Kidney tubule cell (primary cell): ENCODE data around the gene B9D1.

ENCODE experiments used
- DNase-seq: peaks from one replicate; pipeline ENCODE4 v3.0.0-alpha.2; 2018; ENCODE audit warnings: low spot score

The B9D1 gene

DNA sequence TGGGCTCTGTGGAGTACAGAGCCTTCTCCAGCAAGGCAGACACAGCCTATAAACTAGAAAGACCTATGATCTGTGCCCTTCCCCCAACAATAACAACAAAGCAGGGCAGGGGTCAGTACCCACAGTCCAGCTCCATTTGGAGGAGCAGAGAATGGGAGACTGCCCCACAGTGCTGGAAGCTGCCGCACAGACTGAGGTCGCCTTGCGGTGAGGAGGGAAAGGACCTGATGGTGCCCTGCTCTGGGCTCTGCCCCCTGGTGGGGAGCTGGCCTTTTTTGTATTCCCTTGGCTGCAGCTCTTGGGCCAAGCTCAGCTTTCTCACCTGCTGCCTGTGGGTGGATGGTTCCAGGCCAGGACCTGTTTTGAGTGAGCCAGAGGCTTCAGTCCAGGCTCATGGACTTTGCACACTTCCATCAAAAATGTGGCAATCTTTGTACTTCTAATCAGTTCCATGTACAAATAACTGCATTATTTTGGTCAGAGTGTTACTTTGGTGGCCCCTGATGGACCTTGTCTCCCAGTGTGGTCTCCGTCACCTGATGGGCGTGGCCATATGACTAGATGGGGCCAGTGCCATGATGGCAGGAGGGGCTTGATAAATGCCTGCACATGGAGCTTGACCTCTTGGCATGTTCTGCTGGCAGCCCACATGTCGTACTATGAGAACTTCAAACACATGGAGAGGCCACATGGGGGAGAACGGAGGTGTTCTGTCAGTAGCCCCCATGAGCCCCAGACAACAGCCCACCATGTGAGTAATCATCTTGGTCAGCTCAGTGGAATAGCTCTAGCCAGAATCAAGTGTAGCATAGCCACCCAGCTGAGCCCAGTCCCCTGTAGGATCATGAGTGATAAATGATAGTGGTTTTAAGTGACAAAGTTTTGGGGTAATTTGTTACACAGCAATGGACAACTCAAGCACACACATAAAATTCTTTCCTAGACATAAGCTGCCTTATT lies 24.2 kb downstream of the B9D1 start:
- DNase-seq, result peak; percentile 71

- no peak for DNase-seq
Observed at GRCh38 chr17:19337712-19338023, 24.9 kb downstream of the B9D1 start.

- DNase-seq, result no peak
Observed at GRCh38 chr17:19336938-19337711, 25.4 kb downstream of the B9D1 start.

DNA sequence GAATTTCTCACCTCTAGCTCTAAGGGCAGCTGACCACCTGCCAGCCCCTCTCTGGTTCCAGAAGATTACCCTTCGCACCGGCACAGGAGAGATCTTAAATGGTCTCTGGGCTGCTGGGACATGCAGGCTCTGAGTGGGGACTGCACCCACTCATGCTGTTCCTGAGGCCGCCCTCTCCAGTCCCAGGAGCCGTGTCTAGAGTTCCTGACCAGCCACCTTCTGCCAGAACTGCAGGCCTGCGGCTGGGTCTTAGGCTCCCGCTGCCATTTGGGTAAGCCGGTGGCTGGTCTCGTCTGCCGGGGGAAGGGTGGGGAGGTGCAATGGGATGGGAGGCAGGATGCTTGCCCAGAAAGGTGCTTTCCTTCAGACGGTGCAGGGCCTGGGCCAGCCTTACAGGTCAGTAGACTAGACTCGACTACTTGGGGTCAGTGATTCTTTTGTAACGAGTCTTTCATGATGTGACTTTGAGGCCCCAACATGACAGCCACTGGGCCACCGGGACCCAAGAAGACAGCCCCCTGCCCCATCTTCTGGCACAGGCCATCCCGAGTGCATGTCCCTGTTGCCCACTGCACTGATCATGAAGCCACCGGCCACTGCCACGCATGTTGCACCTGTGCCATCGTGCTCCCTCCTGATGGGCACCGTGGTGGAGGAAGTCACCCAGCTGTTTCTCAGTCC lies 26.4 kb downstream of the B9D1 start:
- no peak for DNase-seq

DNA sequence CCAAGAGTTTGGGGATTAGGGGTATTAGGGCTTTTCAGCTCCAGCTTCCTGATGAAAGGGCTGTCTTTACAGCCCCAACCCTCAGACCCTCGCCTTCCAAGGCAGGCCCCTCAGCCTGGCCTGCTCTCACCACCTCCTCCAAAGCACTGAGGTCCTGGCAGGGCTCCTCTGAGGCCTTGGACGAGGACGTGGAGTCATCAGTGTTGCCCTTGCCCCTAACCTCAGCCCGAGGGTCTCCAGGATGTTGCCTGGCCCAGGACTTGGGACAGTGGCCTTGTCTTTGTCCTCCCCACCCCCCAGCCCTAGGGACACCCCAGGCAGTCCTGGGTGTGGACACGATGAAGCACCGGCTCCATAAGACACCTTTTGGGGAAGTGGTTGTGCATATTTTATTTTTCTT lies 28.2 kb downstream of the B9D1 start:
- no peak for DNase-seq

- no peak for DNase-seq
Observed at GRCh38 chr17:19333736-19334290, 28.7 kb downstream of the B9D1 start.

- no peak for DNase-seq
Observed at GRCh38 chr17:19333132-19333440, 29.4 kb downstream of the B9D1 start.

DNA sequence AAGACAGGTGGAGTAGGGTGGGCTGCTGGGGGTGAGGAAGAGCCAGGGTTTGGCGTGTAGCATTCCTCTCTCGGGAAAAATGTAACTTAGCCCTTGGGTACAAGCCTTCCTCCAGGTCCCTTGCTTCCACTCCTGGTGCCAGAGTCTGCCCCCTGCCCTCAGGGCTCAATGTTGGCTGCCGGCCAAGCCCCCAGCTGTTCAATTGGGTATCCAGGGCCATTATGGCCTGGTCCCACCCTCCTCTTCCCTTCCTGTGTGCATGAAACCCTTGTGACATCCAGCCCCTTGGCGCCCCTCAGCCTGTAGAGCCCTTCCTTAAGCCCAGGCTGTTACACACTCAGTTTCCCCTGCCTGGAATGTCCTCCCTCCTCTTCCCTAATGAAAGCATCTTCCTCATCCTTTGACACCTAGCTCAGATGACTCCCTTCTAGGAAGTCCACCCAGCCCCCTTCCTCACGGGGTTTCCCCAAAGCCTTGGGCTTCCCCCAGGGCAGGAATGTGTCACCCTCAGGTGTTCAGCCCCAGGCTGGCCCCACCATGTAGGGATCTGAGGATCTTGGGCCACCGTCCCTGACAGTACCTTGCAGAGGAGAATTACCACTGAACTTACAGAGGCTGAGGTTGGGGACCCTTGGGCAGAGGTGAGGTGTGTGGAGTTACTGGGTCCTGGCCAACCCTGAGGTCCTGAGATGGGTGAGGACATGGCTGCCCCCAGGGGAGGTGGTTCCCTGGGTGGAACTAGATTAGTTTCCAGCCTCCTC lies 30.0 kb downstream of the B9D1 start:
- DNase-seq, result peak; percentile 88

DNA sequence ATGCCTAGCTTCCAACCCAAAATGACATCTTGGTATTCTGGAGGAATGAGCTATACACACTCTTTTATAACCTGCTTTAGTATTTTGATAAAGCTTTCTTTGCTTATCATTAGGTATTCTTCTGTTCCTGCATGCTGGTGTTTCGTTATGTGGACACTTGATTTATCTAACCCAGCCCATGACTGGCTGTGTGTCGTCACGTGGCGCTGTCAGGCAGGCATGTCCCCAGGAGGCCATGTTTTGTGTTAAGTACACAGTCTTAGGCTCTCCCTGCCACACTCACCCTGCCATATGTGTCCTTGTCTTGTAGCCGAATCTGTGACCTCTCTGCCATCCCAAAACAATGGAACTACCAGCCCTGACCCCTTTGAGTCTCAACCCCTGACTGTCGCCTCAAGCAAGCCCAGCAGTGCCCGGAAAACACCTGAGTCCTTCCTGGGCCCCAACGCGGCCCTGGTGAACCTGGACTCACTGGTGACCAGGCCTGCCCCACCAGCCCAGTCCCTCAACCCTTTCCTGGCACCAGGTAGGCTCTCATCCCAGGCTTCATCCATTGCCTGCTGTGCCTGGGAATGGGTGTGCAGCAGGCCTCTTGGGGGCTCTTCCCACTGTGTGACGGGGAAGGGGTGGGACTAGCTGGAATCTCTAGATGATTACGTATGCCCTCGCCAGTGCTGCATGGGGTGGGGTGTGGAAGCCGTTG lies 30.8 kb downstream of the B9D1 start:
- DNase-seq, result no peak

DNA sequence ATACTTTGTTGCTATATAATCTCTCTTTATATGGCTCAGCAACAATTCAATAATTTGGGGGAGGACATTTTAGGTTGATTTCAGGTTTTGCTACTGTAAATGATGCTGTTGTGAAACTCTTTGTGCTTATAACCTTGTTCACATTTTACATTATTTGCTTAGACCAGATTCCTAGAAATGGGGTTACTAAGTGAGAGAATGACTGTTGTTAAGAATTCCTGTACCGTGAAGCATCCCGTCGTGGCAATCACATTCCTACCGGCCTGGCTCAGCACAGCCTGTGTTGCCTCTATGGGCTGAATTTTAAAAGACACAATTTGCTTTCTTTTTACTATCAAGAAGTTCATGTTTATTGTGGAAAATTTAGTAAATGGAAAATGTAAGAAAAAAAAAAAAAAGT lies 31.4 kb downstream of the B9D1 start:
- DNase-seq, result peak; percentile 86

DNA sequence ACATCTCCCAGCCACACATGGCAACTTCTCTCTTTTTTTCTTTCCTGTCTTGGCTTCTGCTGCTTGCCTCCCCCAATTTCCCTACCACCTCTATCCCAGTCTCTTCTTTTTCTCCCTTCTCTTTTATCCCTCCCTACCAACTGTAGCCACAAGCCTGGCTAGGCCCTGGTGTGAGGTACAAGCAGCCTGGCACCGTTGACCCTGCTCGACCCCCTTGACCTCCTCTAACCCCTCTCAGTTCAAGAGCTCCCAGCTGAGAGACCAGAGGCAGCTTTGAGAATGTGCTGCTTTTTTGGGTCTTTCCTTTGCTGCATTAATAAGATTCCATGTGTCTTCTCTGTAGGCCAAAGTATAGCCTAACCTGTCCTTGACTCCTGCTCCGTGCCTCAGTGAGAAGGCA lies 32.3 kb downstream of the B9D1 start:
- DNase-seq, result no peak

- no peak for DNase-seq
Observed at GRCh38 chr17:19329839-19330238, 32.7 kb downstream of the B9D1 start.

- DNase-seq, result no peak
Observed at GRCh38 chr17:19329136-19329535, 33.4 kb downstream of the B9D1 start.

DNA sequence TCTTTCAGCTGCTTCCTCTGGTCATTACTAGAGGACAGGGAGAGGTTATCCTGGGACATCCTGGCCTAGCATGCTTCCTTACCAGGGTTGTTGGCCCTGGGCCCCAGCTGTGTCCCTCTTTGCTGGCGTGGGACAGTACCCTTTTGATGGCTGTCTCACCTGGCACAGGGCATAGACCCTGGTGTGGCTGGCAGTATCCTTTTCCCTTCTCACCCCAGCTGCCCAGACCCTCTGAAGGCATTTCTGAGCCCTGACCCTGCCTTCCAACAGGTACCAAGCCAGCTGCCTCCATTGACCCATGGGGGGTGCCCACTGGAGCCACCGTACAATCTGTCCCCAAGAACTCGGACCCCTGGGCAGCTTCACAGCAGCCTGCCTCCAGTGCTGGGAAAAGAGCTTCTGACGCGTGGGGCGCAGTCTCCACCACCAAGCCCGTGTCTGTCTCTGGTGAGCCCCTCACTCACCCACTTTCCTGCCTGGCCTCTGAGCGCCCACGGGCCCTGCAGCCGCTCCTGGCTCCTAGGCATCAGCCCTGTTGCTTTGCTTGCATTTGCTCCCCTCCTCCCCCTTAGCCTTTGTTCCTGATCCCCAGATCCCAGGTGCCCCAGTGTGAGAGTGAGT lies 34.0 kb downstream of the B9D1 start:
- DNase-seq, result no peak

DNA sequence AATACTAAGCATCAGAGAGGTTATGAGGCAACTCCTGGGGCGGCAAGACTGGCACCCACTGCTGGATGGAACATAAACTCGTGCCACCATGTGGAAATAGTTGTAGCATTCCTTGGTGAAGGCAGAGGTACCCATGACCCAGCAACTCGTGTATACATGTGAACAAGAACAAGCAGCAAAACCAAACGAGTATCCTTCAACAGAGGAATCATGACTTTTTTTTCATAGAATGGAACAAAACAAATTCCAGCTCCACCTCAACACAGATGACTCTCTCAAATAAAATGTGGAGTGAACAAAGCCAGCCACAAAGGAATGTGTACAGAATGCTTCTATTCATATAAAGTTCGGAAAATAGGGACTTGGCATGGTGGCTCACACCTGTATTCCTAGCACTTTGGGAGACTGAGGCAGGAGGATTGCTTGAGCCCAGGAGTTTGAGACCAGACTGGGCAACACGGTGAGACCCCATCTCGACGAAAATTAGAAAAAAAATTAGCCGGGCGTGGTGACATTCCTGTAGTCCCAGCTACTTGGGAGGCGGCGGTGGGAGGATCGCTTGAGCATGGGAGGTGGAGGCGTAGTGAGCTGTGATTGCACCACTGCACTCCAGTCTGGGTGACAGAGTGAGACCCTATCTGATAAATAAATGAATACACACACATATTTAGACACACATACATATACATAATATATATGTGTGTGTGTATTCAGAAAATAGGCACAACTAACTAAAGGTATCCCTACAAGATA lies 35.3 kb downstream of the B9D1 start:
- DNase-seq, result peak; percentile 90

GRCh38 chr17:19325542-19325941 lies 37.0 kb downstream of the B9D1 start:
- no peak for DNase-seq

- DNase-seq, result no peak
Observed at GRCh38 chr17:19322861-19323260, 39.7 kb downstream of the B9D1 start.

- no peak for DNase-seq
Observed at GRCh38 chr17:19322129-19322505, 40.4 kb downstream of the B9D1 start.

DNA sequence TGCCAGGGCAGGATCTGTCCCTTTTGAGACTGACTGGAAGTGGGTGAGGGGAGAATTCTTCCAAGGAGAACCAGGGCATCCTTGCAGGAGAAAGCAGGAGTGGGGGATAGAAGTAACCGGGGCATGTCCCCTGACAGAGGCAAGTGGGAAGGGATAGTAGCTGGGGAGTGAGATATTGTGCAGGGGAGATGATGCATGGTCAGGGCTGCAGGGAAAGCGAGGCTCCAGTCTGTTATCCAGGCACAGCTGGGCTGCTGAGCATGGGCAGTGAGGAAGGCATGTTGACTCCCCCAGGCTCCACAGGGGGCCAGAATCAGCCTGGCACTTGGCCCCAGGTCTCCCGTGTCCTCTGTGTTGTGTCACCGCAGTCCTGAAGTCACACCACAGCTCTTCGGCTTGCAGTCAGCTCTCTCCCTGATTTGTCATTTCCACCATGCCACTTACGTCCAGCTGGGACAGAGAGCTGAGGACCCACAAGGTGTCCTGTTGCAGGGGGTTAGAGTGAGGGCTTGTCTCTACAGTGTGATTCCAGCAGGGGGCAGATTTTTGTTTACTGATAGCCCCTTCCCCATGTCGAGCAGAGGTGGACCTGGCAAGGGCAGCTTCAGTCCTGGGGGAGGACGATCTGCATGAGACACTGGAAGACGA lies 40.9 kb downstream of the B9D1 start:
- DNase-seq, result no peak

DNA sequence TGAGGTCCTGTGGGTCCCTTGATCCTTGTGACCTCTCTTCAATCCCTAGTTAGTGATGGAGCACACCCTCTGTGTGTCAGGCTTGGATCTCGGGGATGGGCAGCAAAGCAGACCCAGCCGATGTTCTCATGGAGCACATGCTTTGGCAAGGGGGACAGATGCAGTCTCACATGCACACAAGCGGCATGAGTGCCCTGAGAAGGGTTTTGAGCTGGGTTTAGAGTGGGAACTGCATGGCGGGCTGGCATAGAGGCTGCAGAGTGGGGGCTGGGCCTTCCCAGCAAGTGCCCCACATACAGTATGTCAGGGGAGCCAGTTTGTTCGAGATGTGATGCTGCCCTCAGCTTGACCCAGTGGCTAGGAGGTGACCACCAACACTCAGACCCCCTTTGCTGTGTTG lies 41.6 kb downstream of the B9D1 start:
- no peak for DNase-seq
